ENCODE data around the gene PLIN5. TPM values are rescaled to one million over a fixed set of nuclear protein-coding genes. Genes with fewer than 3 reads are reported as not detected.
A peak's percentile ranks its signal among the peaks of the same experiment; 100 is the strongest.

PLIN5 gene, protein sequence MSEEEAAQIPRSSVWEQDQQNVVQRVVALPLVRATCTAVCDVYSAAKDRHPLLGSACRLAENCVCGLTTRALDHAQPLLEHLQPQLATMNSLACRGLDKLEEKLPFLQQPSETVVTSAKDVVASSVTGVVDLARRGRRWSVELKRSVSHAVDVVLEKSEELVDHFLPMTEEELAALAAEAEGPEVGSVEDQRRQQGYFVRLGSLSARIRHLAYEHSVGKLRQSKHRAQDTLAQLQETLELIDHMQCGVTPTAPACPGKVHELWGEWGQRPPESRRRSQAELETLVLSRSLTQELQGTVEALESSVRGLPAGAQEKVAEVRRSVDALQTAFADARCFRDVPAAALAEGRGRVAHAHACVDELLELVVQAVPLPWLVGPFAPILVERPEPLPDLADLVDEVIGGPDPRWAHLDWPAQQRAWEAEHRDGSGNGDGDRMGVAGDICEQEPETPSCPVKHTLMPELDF
- total RNA-seq, result 1.4 TPM
- 5.7 TPM for polyA plus RNA-seq

DNA sequence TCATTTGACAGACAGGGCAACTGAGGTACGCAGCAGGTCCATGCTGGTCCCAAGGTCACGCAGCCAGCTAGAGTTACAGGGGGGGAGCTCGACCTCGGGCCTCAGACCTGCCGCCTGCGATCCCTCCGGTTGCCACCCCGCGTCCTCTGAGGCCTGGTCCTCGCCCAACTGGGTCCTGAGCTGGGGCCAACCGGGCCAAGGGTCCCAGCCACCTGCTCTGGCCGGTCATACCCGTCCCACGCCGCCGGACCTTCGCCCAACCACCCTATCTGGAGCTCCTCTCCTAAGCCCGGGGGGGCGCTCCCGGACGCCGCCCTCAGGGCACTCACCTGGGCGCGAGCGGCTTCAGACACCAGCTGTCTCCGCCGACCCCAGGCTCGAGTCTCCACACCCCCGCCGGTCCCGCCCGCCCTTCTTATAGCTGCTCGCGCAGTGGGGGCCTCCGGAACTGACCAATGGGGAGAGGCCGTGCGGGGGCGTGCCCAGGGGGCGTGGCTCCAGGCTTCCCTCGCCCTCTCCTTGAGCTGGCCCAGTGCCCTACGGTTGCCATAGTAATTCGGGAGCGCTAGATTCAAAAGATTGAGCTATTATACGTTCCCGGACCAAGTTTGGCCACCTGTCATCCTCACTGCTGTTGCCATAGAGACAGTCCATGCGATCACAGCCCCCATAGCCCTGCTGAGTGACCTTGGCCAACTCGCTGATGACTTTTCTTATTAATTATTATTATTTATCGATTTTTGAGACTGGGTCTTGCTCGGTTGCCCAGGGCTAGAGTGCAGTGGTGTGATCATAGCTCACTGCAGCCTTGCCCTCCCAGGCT, at the start of gene PLIN5:
PLIN5 (minus strand) TSS at position 389 of the 823 bp plus-strand sequence. CDS start 1,150 bp downstream, outside the sequence.
- no peaks in the 10 kb centered on the region for H3K36me3 ChIP-seq (ENCODE audit: insufficient read depth)
- no peak within 1 kb of the TSS for H3K27ac ChIP-seq (ENCODE audit: low read depth)
- H3K4me3 ChIP-seq (ENCODE audit: low read depth, low read length), result peak within 1 kb of the TSS; percentile 10
- no peak for DNase-seq (ENCODE audit: extremely low spot score)
- WGBS, result 13% methylated on average over 49 of the region's 49 CpGs
- no peaks in the 10 kb centered on the region for H3K4me1 ChIP-seq (ENCODE audit: insufficient read depth)

DNA sequence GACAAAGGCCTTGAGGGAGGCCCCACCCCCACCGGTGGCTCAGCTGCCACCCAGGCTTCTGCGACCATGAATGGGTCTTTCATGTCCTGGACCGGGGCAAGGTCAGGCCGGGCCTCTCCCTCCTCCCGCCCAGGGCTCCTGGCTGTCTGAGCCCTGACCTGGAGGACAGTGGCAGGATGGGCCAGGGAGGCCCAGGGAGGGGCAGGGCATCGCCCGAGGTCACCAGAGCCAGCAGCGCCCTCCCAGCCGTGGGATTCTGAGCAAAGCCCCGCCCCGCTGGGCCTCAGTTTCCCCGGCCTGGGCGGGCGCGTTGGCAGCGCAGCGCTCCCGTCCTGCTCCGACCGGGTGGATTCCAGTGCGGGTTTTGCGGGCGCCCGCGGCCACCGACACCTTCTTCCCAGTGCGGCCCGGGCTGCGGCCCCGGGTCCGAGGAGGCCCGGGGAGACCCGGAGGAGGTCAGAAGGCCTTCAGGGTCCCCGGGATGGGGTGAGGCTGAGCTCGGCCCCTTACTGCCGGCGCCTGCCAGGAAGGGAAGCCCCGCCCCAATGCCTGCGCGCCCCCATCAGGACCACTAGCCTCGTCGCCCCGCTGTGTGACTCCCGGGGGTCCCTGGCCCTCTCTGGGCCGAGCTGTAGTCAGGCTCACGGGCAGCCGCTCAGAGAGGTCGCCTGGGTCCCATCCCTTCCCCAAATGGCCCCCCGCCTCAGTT, 49.1 kb upstream of the PLIN5 start:
- H3K27ac ChIP-seq (ENCODE audit: low read depth), result no peak overlapping the region
- no peaks in the 10 kb centered on the region for H3K36me3 ChIP-seq (ENCODE audit: insufficient read depth)
- H3K4me3 ChIP-seq (ENCODE audit: low read depth, low read length), result peak overlapping the region; percentile 24
- no peak for DNase-seq (ENCODE audit: extremely low spot score)
- no peaks in the 10 kb centered on the region for H3K4me1 ChIP-seq (ENCODE audit: insufficient read depth)
- WGBS, result 1% methylated on average over 49 of the region's 49 CpGs

DNA sequence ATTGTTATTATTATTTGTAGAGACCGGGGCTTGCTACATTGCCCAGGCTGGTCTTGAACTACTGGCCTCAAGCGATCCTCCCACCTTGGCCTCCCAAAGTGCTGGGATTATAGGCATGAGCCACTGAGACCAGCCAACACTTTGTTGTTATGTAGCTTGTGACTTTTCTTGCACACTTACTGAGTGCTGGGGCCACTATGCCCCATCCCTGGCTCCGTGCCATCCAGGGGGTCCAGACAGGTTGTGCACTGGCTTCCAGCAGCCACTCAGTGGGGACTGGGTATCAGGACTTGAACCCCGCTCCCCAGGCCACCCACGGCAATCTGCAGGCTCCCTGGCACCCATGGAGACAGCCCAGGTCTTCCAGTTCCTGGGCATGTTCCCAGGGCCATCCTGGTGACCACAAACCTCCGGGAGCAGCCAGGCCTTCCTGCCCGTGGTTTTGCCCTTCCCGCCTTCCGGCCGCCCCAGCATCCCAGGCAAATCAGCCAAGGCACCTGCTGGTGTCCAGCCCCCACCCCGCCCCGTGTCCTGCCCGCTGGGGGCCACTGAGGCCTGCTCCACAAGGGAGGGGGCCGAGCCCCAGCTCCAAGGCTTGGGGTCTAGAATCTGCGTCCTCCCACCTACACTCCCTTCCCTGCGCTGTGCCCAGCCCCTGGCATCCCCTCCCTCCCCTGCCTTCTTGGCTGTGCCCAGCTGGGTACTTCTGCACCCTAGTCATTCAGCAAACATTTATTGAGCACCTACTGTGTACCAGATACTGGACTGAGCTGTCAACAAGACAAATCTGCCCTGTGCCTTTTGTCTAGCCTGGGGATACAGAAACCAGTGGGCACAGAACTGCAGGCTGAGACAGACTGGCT, 48.2 kb upstream of the PLIN5 start:
- no peak overlapping the region for H3K27ac ChIP-seq (ENCODE audit: low read depth)
- no peak overlapping the region for H3K4me3 ChIP-seq (ENCODE audit: low read depth, low read length)
- DNase-seq (ENCODE audit: extremely low spot score), result no peak
- H3K4me1 ChIP-seq (ENCODE audit: insufficient read depth), result no peaks in the 10 kb centered on the region
- 63% methylated on average over 16 of the region's 16 CpGs for WGBS
- no peaks in the 10 kb centered on the region for H3K36me3 ChIP-seq (ENCODE audit: insufficient read depth)

DNA sequence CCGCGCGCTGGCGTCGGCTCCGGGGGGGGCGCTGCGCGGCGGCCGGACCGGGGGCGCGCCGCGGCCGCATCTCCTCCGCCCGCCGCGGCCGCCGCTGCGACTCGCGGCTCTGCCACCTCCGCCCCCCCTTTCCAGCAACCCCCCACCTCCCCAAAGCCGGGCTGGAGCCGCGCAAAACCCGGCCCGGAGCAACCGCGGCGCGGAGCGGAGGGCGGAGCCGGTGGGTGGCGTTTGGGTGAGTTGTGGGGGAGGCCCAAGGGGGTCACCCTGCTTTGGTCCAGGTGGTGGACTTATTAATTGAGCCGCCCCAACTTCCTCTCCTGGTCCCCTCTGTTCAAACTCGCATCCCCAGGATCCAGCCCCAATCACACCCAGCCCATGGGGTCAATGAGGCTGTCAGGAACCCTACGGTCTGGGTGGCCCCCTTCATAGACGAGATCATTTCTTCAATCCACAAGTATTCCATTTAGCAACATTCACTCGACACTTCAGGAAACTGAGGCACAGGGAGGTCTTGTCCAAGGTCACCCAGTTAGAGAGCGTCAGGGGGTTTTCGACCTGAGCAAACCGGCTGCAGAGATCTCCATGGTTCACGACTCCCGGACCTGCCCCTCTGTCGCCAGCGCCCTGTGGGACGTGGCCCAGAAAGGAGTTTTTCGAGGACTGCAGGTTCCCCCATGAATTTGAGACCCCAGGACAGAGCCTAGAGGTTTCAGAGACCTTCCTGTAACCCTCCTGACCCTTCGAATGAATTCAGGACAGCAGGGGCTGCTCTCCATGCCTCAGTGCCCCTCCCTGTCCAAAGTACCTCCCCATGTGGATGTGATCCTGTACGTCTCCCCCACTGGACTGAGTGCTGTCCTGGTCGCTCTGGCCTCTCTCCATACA, 46.9 kb upstream of the PLIN5 start:
- Histone ChIP-seq H3K27ac (ENCODE audit: low read depth) (no peak overlapping the region), H3K4me1 (ENCODE audit: insufficient read depth) (no peaks in the 10 kb centered on the region), H3K36me3 (ENCODE audit: insufficient read depth) (no peaks in the 10 kb centered on the region), H3K4me3 (ENCODE audit: low read depth, low read length) (peak overlapping the region; percentile 37)
- no peak for DNase-seq (ENCODE audit: extremely low spot score)
- WGBS, result 12% methylated on average over 54 of the region's 57 CpGs

DNA sequence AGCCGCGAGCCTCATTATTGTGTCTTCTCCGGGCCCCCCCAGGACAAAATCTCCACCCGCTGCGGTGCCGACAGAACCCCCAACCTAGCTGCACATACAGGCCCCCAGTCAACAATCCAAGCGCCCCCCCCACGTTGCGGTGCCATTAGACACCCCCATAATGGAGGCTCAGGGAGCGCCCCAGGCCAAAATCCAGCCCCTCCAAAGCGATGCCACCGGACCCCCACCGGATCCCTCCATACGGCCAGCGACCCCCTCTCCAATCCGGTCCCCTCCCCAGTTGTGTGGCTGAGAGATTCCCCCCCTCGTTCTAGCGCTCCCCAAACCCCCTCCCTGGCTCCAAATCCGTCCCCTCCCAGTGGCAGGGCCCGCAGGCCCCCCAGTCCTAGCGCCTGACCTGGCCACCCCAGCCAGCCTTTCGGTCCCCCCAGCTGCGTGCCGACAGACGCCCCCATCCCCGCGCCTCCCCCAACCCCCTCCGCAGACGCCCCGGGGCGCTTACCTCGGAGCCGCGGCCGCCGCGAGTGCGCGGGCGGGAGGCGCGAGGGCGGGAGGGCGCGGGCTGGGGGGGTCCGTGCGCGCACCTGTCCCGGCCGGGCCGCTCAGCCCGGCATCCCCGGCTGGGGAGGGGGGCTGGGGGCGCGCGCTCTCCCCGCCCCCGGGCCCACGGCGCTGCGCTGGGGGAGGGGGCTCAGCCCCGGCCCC, 46.1 kb upstream of the PLIN5 start:
- Histone ChIP-seq H3K27ac (ENCODE audit: low read depth) (no peak overlapping the region), H3K4me3 (ENCODE audit: low read depth, low read length) (peak overlapping the region; percentile 37), H3K4me1 (ENCODE audit: insufficient read depth) (no peaks in the 10 kb centered on the region), H3K36me3 (ENCODE audit: insufficient read depth) (no peaks in the 10 kb centered on the region)
- DNase-seq (ENCODE audit: extremely low spot score), result no peak
- WGBS, result under 1% methylated on average over 62 of the region's 62 CpGs

DNA sequence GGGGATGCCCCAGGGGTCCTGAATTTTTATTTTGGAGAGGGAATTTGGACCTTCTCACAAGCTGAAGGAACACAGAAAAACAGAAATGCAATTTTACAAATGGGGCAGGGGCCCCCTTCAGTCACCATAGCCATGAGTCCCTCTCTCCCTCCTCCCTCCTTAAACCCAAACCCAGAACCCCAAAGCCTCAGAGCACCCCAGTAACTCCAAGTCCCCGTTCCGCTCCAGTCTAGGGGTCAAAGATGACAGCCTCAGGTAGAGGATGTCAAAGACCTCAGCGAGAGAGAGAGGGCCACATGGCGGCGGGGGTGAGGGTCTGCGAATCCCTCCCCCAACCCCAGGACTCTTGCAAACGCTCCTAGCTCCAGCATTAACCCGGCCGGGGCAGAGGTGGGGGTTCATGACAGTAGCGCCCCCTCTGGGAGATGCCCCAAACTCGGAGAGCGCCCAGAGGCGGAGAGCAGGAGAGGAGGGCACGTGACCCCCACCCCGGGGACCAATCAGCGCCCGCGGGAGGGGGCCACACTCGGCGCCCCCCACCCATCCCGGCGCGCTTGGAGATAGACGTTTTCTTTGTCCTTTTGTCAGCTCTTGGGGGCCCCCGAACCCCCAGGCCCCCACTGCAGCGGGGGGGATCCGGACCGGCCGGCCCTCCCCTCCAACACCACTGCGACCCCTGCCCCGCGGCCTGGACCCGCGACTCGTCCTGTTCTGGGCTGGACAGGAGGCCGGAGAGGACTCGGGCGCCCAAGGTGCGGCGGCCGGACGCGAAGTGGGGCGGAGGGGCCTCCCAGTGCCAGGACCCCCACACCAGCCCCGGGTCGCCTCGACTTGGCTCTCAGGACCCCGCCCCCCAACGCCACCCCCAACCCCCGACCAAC, 45.2 kb upstream of the PLIN5 start:
- Histone ChIP-seq H3K4me1 (ENCODE audit: insufficient read depth) (no peaks in the 10 kb centered on the region), H3K27ac (ENCODE audit: low read depth) (no peak overlapping the region), H3K4me3 (ENCODE audit: low read depth, low read length) (peak overlapping the region; percentile 37), H3K36me3 (ENCODE audit: insufficient read depth) (no peaks in the 10 kb centered on the region)
- no peak for DNase-seq (ENCODE audit: extremely low spot score)
- 4% methylated on average over 50 of the region's 50 CpGs for WGBS

DNA sequence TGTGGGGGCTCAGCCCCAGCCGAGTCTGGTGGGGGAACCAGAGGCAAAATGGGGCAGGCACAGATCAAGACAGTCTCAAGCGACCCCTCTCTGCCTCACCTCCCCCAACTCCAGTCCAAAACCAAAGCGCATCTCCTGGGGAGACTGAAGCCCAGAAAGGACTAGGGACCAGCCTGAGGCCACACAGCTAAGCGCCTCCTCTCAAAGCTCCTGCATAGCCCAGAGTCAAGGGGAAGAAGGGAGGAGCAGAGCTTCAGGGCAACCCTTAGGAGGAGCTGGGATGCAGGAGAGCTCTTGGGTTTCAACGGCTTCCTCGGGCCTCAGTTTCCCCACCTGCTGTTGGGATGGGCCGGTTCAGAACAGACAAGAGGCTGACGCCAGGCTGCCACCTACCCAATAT, 44.4 kb upstream of the PLIN5 start:
- Histone ChIP-seq H3K27ac (ENCODE audit: low read depth) (no peak overlapping the region), H3K4me1 (ENCODE audit: insufficient read depth) (no peaks in the 10 kb centered on the region), H3K4me3 (ENCODE audit: low read depth, low read length) (no peak overlapping the region), H3K36me3 (ENCODE audit: insufficient read depth) (no peaks in the 10 kb centered on the region)
- no peak for DNase-seq (ENCODE audit: extremely low spot score)
- 72% methylated on average over 8 of the region's 8 CpGs for WGBS

DNA sequence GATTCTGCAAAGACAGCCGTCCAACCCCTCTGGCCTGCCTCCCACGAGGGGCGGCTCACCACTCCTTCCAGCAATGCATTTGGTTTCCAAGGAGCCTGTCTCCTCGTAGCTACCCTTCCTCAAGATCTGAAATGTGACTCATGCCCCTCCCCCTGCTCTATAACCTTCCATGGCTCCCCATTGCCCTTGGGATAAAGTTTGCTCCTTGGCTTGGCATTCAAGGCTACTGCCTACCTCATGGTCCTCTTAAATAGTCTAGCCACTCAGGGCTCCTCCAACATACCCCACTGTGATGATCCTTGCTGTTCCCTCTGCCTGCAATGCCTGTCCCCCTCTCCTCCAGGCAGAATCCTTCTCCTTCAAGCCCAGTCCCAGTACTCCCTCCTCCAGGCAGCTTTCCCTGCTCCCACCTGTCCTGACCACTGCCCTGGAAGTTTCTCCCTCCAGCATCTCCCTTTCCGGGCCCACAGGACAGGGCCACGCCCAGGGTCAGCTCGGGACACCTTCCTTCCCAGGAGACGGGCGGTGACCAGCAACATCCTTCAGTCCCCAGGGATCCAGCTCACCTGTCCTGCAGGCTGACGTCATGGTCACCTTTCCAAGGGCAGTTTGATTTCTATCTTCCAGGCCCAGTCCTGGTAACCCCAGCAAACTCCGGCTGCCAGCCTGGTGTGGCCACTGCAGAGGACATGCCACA, 43.7 kb upstream of the PLIN5 start:
- Histone ChIP-seq H3K4me3 (ENCODE audit: low read depth, low read length) (no peak overlapping the region), H3K4me1 (ENCODE audit: insufficient read depth) (no peaks in the 10 kb centered on the region), H3K27ac (ENCODE audit: low read depth) (no peak overlapping the region), H3K36me3 (ENCODE audit: insufficient read depth) (no peaks in the 10 kb centered on the region)
- no peak for DNase-seq (ENCODE audit: extremely low spot score)
- 63% methylated on average over 11 of the region's 11 CpGs for WGBS

DNA sequence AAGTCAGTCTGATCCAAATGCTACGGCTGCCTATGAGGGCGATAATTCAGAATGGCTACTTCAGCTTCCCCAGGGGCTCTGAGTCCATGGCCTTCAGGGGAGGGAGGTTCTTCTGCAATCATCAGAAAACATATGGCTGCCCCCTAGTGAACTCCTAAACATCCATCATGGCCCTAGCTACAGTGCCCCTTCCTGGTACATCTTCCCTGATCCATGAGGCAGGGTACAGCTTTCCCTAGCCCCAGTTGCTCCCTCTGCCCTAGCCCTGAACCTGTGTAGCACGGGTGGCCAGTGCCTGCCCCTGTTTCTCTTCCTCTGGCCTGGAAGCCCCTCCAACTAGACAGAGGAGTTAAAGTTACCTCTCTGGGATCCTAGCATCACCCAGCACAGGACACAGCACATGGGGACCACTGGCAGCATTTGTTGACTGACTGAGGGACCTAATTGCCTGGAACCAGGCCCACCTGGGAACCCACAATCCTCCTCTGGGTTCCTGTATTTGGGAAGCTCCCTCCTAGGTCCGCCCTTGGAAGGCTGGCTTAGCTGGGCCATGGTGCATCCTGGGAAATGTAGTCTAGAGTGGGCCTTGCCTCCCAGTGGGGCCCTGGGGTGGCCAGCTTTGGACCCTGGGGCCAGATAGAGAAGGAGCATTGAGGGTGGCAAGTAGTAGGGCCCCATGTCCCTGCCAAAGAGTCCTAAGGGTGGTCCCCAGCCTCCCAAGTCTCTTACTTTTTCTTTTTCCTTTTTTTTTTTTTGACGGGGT, 42.2 kb upstream of the PLIN5 start:
- no peak for DNase-seq (ENCODE audit: extremely low spot score)
- WGBS, result 79% methylated on average over 5 of the region's 5 CpGs
- H3K4me3 ChIP-seq (ENCODE audit: low read depth, low read length), result no peak overlapping the region
- no peak overlapping the region for H3K27ac ChIP-seq (ENCODE audit: low read depth)
- no peaks in the 10 kb centered on the region for H3K36me3 ChIP-seq (ENCODE audit: insufficient read depth)
- no peaks in the 10 kb centered on the region for H3K4me1 ChIP-seq (ENCODE audit: insufficient read depth)

All from urinary bladder (tissue), 4 donors.